ENCODE data around the gene FOXN3.

FOXN3 gene

DNA sequence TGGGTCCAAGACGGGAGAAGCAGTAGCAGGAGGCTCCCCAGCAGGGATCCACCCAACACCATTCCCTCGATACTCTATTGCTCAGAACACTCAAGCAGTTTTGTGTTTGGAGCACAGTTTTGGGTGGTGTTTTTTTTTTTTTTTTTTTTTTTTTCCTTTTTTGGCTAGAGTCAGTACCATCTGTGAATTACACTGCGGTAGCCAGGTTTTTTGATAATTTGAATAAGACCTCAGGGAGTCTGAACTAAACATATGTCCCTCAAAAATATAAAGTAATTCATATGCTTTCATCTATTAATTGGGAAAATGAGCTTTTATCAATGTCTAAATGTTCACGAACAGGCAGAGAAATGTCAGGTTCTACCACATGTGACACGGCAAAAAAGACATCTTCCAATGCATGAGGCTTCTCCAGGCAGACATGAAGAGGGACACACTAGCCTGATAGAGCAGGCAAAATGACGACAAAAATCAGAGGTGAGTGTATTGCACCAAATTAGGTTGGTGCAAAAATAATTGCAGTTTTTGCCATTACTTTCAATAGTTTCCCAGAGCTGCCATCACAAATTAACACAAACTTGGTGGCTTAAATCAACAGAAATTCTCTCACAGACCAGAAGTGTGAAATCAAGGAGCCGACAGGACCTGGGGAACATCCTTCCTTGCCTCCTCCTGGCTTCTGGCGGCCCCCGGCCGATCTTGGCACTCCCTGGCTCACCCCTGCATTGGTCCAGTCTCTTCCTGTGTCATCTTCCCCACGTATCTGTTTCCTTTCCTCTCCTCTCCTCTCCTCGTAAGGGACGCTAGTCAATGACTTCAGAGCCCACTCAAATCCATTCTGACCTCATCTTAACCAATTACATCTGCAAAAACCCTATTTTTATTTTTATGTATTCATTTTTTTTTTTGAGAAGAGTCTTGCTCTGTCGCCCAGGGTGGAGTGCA lies 33.9 kb downstream of the FOXN3 start:
- no peak for DNase-seq (ENCODE audit: low spot score)

GRCh38 chr14:89382487-89382886 lies 34.5 kb downstream of the FOXN3 start:
- no peak for DNase-seq (ENCODE audit: low spot score)

GRCh38 chr14:89379891-89380820 lies 36.9 kb downstream of the FOXN3 start:
- DNase-seq (ENCODE audit: low spot score): no peak

DNA sequence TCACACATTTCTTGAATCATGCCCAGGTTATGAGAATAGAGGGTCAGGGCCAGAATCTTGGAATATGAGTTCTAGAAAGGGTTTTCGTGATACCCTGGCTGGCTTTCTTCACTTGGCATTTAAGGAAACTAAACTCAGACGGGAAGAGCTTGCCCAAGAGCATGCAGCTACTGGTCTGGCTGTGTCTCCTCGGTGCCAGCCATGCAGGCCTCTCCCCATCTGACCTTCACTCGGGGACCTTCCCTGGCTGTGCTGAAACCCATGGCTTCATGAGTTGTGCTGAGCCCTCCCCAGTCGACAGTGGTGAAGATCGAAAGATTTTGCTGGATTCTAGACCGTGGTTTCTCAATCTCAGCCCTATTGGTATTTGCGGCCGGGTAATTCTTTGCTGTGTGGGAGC lies 38.0 kb downstream of the FOXN3 start:
- DNase-seq (ENCODE audit: low spot score): no peak

DNA sequence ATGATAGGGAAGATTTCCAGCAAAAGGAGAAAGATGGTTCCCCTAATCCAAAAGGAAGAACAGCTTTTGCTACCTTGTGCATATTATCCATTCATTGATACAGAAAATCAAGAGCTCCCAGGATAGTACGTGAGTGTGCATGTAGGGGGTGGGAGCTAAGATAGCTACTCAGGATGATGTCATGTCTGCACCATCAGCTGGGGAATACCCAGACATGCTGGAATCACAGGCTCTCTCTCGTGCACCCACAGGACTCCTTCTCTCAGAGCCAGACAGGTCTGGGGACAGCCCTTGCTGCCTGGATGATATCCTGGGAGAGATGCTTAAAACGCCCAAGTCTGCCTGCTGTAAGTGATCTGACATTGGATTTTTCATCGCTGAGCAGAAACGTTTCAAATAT lies 38.9 kb downstream of the FOXN3 start:
- DNase-seq (ENCODE audit: low spot score): no peak

- DNase-seq (ENCODE audit: low spot score): no peak
Observed at GRCh38 chr14:89377544-89377943, 39.5 kb downstream of the FOXN3 start.

- DNase-seq (ENCODE audit: low spot score): no peak
Observed at GRCh38 chr14:89374908-89375307, 42.1 kb downstream of the FOXN3 start.

DNA sequence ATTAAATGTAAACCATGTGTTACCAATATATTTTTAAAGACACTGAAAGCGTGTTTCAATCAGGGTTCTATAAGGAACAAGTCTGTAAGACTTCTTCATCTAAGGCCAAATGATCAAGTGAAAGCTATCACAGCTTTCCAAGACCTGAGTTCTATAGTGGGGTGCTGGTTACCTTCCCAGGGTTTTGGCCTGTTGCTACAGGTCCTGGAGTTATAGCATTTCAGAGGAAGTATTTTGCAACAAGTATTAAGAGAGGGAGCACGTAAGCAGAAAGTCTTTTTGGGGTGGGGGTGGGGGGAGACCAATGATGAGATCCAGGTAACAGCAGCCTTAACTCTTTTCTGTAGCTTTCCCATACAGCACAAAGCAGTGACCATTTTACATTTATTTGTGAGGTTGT lies 43.8 kb downstream of the FOXN3 start:
- DNase-seq (ENCODE audit: low spot score): no peak

GRCh38 chr14:89372512-89372883 lies 44.5 kb downstream of the FOXN3 start:
- no peak for DNase-seq (ENCODE audit: low spot score)

- DNase-seq (ENCODE audit: low spot score): no peak
Observed at GRCh38 chr14:89371585-89372511, 45.2 kb downstream of the FOXN3 start.

DNA sequence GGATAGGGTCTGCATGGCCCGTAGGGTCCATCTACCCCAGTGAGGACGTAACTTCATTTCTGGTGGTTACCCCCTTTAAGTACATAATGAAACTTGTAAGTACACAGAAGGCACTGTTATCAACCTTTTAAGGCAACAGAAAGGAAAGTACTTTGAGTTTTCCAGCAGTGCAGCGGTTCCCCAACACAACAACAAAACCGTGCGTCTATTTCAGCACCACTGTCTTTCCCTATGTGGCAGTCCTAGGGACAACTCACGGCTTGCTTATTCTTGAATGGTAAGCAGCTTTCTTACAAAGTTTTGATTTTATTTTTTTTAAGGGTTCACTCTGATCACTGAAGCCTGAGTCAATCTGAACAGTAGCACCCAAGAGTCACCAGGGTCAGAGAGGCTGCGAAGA lies 46.3 kb downstream of the FOXN3 start:
- DNase-seq (ENCODE audit: low spot score): no peak

GRCh38 chr14:89370381-89370780 lies 46.7 kb downstream of the FOXN3 start:
- DNase-seq (ENCODE audit: low spot score): no peak

GRCh38 chr14:89369656-89370055 lies 47.4 kb downstream of the FOXN3 start:
- no peak for DNase-seq (ENCODE audit: low spot score)

DNA sequence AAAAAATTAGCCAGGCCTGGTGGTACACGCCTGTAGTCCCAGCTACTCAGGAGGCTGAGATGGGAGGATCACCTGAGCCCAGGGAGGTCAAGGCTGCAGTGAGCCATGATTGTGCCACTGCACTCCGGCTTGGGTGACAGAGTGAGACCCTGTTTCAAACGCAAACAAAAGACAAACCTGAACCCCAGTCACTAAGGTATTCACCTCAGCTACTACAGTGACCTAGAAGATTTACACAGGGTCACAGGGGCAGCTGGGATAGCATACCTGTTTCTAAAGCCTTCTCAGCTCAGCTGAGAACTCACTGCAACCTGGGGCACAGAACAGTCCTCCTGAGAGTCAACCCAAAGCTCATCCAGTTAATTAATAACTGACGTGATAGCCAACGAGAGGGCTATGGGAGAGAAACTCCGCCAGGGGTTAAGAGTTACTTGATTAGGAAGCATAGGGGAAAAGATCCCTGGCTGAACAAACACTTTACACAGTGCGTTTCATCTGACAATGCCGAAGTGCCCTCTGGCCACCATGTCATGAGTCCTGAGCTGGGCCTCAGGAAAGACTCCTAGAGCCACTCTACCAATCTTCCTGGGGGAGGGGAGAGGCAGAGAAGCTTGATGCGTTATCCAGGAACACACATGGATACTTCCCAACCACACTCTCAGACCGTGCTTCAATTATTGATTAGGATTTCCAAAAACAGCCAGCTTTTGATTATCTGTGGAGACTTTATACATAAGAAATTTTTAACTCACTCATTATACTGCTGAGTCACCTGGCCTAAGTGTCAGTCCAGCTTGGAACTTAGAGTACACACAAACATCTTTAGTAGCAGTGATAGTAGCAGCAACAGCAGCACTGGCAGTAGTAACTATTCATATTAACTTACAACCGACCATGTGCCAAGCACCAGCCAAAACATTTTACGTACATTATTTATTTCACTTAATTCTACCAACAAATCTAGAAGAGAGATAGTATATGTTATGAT lies 48.2 kb downstream of the FOXN3 start:
- no peak for DNase-seq (ENCODE audit: low spot score)

- no peak for DNase-seq (ENCODE audit: low spot score)
Observed at GRCh38 chr14:89367779-89368120, 49.3 kb downstream of the FOXN3 start.

GRCh38 chr14:89366864-89367778 lies 49.9 kb downstream of the FOXN3 start:
- no peak for DNase-seq (ENCODE audit: low spot score)

DNA sequence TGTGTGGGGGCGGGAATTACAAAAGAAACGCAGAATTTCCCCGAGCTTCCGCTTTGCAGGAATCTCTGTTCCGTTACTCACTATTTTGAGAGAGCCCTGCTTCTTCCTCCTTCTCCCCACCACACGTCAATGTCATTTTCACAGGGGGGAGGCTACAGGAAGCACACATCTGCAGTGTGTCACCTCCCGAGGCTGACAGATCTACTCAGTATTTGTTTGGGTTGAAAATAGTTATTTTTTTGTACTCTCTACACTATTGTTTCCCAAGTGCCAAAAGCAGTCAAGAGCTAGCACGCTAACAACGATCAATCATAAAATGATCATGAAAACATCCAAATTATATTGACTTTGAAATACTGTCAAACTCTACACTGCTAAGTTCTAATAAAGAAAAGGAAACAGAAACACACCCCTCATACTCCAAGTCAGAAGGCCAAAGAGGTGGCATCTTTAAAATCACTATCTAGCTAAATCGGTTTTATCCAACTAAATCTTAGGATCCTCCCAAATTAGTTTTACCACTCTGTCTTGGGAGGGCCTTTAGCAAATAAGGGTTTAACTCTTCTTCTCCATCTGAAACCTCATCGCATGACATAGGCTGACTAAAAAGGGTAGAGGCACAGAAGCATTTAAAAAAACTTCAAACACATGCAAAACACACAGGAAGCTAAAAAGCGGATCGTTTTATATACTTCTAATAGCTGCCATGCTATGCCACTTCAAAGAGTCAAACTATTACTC lies 51.8 kb downstream of the FOXN3 start:
- no peak for DNase-seq (ENCODE audit: low spot score)

- DNase-seq (ENCODE audit: low spot score): no peak
Observed at GRCh38 chr14:89364316-89364715, 52.7 kb downstream of the FOXN3 start.

DNA sequence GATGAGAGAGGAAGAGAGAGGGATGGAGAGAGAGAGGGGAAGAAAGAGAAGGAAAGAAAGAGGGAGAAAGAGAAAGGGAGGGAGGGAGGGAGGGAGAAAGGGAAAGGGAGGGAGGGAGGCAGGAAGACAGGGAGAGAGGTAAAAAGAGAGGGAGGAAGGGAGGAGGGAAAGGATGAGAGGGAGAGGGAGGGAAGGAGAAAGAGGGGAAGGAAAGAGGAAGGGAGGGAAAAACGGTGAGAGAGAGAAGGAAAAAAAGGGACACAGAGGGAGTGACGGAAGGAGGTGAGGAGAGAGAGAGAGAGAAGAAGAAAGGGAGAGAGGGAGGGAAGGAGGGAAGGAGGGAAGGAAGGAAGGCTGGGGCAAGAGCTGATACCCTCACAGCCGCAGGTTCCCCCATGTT lies 56.8 kb downstream of the FOXN3 start:
- DNase-seq (ENCODE audit: low spot score): no peak

Measured in LoVo (cell line).